Measurements from ENCODE around the gene PNPLA8. TPM values are rescaled to one million over a fixed set of nuclear protein-coding genes. Genes with fewer than 3 reads are reported as not detected.

Gene PNPLA8
- total RNA-seq, 1 donor from 2014 or later: 20.2 TPM

DNA sequence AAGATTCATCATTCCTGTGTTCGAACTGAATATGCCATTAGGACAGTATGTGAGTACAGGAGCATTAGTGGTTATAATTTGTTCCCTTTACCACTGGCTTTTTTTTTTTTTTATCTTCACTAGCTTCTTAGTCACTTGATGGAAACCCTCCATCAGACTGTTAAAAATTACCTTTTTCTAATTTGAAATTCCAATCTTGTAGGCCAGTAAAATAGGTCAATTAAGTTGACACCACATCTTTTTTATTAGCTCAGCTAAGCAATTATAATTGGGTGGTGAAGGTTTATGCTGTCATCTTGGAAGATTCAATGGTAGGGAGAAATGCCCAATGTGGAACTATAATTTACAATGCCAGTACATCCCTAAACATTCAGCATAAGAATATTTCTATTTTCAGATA is 75.8 kb downstream of the PNPLA8 start:
- no peak for DNase-seq (ENCODE audit: extremely low read depth, low read depth, low spot score)

DNA sequence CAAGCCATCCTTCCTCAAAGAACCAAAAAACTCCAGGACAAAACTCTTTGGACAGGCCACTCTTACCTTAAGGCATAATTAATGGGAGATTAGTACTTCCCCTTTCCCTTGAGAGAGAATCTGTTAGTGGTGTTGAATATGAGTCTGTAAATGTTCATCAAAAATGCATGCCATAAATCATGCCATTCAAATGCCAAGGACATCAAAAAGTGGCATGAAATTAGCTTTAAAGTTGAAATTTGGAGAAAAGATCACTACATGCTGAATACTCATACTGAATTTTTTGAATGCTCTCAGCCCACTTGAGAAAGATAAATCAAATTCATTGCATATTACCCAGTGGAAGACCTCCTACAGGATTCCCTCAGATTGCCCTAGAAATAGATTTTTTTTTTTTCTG is 76.4 kb downstream of the PNPLA8 start:
- no peak for DNase-seq (ENCODE audit: extremely low read depth, low read depth, low spot score)

DNA sequence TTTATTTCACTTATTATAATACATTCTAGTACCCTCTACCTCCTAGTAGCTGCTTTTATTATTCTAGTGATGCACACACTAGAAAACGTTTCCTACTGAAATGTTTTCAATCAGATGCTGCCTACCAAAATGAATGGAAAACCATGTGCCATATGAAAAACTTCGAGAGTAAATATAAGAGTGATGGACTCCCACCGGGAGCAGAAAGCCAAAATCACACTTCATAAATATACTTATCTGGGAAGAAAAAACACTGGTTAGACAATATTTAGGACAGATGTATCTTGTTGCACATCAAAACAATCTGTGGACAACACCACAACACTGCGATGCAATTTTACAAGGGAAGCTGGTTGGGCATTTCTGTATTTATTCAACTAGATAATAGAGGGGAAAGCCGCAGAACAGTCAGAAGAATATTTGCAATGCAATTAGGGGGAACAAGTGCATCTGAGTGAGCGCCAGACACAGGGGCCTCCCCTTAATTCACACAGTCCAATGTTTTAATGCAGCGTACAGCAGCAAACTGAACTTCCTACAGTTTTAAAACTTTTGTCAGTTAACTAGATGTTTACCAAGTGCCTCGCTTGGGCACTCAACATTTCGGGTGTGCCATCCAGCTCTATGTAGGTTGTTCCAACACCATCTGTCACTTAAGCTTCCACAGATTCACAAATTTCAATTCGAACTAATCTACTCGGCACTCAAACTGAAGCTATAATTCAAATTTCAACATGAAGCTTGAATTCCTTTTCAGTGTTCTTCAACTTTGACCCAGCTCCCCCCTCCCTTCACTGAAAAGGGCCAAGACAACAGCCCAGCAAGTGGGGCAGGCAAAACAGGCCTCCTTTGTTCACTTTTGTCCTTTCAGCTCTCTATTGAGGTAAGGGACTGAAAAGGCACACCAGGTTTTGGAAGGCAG is 77.1 kb downstream of the PNPLA8 start:
- DNase-seq (ENCODE audit: extremely low read depth, low read depth, low spot score): no peak

DNA sequence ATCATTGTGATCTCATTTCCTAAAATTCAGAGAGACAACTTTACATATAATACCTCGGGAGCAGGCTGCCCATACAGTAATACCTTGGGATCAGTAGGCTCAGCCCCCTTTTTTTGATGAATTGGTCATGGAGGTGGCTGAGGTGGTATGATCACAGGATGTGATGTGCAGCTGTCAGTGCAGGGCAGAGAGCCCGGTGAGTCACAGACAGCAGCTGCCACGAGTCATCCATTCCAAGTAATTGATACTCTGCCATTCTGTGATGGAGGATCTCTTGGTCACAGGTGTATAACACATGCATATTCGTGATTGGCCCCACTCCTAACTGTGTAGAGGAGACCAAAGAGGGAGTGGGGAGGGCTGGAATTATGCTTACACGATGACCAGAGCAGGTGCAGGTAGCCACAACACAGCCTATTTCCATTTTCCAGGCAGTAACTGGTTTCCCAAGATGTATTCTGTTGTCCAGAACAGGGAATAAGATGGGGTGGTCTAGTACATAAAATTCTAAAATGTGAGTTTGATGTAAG is 83.8 kb downstream of the PNPLA8 start:
- DNase-seq (ENCODE audit: extremely low read depth, low read depth, low spot score): no peak

DNA sequence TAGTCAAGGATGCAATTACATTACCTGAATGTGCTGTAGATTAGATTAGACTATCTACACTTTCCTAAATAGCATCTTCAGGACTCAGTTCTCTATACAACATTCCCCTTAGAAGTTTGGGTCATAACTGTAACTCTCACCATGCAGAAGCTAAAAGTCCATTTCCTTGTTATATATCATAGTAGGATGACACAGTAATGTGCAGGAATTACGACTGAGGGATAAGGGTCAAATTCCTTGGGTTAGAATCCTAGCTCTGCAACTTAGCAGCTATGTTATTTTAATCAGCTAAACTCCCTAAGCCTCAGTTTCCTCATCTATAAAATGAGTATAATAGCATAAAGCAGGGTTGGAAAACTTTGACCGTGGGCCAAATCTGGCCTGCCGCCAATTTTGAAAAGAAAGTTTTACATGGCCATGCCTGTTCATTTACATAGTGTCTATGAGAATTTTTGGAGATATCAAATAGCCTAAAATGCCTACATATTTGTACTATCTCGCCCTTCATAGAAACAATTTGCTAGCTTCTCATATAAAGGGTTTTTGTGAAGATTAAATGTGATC is 84.5 kb downstream of the PNPLA8 start:
- no peak for DNase-seq (ENCODE audit: extremely low read depth, low read depth, low spot score)

DNA sequence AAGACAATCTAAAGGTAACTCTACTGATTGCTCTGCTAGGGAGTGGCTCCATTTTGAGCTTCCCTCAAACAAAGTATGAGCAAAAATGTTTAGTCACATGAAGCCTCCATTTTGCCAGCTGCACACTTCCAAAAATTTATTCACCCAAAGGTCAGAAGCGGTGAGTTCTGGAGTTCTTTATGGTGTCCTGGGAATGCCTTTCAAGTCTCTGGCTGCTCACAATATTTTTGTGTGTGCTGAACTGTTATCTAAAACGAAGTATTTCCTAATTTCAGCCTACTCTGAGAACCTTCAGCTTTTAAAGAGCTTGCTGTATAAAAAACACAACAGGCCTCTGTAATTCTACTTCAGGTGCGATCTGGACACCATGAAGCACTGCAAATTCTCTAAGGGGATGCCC is 85.3 kb downstream of the PNPLA8 start:
- DNase-seq (ENCODE audit: extremely low read depth, low read depth, low spot score): no peak

DNA sequence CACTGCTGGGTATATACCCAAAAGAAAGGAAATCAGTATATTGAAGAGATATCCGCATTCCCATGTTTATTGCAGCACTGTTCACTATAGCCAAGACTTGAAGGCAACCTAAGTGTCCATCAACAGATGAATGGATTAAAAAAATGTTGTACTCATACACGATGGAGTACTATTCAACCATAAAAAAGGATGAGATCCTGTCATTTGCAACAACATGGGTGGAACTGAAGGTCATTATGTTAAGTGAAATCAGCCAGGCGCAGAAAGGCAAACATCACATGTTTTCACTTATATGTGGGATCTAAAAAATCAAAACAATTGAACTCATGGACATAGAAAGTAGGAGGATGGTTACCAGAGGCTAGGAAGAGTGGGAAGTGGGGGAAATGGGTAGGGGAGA is 89.0 kb downstream of the PNPLA8 start:
- DNase-seq (ENCODE audit: extremely low read depth, low read depth, low spot score): no peak

DNA sequence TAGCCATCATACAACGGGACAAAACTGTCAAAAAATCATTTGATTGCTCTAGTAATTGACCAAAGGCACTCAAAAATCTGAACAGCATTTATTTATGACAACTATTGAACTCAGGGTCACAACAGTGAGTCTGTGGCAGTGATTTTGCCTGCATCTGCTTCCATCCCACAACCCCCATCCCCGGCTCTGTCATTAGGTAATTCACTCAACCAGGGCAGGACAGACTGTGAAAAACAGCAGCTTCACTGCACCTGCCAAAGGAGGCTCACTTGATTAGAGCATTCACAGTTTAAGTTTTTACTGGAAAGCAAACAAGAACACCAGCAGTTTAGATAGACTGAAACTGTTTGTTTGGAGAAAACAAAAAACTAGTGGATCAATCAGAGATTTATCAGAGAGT is 91.9 kb downstream of the PNPLA8 start:
- no peak for DNase-seq (ENCODE audit: extremely low read depth, low read depth, low spot score)

DNA sequence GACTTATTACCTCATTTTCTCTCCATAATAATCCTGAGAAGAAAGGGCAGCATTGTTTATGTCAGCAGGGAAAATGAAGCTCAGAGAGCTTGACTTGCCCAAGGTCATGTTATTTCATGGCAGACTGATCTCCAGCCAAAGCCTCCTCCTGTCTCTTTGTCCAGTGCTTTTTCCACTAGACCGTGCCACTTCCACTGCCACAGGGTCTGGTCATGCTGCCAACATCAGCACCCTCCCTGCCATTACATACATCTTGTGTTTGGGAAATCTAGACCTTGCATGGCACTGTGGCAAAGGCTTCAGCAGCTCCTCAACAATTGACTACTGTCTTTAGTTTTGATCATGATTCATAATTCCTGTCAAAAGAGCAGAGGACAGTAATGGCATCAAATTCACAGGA is 94.8 kb downstream of the PNPLA8 start:
- no peak for DNase-seq (ENCODE audit: extremely low read depth, low read depth, low spot score)

DNA sequence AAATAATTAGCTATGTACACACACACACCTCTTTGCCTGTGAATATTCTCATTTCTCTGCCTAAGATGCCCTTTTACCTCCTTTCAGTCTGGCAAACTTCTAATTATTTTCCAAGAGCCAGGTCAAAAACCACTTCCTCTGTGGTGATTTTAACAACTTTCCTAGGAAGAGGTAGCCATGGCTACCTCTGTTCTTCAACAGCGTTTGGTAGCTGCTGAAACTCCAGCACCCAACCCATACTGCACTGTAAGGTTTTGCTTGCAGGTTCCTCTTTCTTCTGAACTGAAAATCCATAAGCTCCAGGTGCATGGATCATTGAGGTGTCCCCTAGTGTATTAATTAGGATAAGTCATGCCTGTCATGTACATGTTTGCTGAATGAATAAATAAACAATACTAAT is 95.3 kb downstream of the PNPLA8 start:
- DNase-seq (ENCODE audit: extremely low read depth, low read depth, low spot score): no peak

DNA sequence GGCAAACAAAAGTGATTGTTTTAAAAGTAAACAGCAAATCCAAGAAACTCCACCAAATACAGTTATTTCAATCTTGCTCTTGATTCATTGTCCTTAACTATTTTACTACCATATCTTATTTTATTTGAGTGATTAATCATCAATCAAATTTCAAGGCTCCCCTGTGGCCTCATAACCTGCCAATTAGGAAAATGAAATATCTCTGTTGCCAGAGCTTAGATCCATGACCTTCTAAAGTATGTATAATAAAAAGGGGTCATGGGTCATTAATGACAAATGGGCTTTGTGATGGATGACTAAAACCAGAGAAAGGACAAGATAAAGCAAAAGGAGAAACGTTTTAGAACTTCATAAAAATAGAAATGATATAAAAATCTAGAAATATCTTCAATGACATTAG is 98.2 kb downstream of the PNPLA8 start:
- DNase-seq (ENCODE audit: extremely low read depth, low read depth, low spot score): no peak

DNA sequence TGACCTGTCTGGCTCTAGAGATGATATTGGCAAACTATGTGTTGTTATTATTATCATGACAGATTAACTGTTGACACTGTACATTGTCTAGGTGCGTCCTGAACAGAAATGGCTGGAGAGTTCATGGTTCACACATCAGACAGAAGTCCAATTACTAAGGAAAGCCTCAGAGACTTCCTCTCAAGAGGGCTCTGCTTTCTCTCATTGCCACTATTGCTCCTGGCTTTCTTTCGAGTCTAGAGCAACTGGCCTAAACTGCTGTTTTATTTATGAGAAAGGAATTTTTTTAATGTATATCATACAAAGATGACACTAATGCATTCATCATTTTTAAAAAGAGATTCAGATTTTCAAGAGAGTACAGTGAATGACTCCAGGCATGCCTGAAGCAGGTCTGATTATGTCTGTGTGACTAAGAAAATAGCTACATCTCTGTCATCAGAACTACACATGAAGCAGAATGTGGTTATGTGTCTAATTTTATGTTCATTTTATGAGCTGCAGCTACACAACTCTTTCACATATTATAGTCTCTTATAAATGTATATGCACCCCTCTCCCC is 100.1 kb downstream of the PNPLA8 start:
- no peak for DNase-seq (ENCODE audit: extremely low read depth, low read depth, low spot score)

DNA sequence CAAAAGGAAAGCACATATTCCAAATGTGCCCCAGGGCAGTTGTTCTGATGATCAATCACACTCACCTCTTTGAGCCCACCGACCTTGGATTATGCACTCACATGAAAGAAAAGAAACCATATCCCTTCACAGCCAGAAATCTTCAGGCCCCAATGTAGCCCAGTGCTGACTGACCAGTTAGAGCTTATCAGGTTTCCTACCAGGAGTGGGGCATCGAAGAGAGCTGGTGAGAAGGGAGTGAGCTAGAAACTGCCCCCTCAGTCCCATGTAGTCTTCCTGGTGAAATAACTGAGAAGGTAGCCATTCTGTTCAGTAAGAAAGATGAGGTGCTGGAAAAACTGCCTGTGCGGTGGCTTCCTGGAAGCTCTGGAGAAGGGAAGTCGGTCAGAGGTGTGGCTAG is 101.9 kb downstream of the PNPLA8 start:
- DNase-seq (ENCODE audit: extremely low read depth, low read depth, low spot score): no peak

DNA sequence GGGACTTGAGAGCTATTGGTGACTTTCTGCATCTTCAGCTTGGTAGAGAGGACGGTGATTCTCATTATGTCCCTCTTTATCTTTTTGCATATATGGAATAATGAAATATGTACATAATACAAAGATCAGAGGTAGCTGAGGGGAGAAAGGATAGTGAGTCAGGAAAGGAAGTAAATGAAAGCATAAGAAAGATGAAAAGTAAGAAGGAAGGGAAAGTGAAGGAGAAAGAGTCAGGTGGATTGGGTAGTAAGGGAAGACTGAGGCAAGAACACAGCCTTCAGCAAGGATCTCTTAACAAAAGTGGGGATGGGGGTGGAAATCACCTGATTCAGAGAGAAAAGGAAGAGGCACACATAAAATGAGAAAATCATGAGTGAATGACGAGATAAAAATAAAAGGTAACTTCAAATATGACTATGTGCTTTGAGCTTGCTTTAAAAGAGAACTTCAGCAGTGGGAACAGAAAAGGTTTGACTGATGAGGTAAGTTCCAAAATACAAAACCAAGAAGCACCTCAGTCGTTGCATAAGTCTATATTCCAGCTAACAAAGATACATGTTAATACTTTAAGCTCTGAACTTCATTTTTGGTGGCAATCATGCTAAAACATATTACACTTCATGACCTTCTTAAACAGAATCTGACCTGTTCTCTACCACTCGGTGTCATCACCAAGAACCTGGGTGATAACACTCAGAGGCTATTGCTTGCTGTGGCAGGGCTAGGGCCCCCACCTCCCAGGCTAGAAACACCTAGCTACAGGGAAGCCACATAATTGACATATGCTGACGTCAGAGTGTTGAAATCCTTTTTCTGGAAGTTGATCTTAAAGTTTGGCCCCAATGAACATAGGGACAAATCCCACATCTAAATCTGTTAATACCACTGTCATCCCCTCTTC is 102.6 kb downstream of the PNPLA8 start:
- DNase-seq (ENCODE audit: extremely low read depth, low read depth, low spot score): no peak

DNA sequence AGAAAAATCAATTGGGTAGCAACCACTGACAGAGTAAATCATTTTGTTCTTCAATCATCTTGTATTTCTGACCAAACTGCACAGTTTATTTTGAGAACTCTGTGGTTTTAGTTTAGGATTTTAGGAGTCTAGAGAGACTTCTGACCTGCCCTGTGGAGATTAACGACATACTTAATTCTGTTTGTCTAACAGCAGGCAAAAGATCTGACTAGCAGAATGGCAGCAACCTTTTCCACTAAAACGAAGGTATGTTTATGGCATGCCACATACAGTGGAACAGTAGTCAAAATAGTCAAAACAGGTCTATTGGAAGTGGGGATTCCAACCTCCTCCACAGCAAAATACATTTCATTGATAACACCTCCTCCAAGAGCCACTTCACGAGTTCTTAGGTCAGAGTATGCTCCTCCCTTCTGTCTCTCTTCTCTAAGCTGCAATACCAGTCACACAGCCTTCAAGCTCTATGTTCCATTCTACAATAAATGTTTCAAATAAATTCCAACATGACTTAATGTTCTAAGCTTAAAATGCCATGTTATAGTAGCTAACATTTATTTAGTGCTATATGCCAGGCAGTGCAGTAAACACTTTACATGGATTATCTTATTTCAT is 104.1 kb downstream of the PNPLA8 start:
- DNase-seq (ENCODE audit: extremely low read depth, low read depth, low spot score): no peak

Other genes with a start within 250 kb of the PNPLA8 start
- 14.8 and 20.1 TPM in 2 replicates for gene NRCAM, start 69.7 kb downstream of the PNPLA8 start, total RNA-seq
- gene THAP5, start 43.6 kb upstream of the PNPLA8 start, total RNA-seq: 17.6 TPM in 2 replicates
- 26.0 and 28.2 TPM in 2 replicates for gene DNAJB9, start 43.7 kb upstream of the PNPLA8 start, total RNA-seq

Measured in glomerular endothelial cell (primary cell).